PC-3 (cell line): ENCODE data around the gene CAPN8.

ENCODE experiments used
- CTCF ChIP-seq: fragments of 300-600 bp; sonication (generic); conservative IDR thresholded peaks from 2 replicates; pipeline ENCODE4 v1.5.1; 2017; ENCODE audit warnings: antibody characterized with exemption, low read depth, mild to moderate bottlenecking, low read length
- EZH2 ChIP-seq: fragments of 300-600 bp; sonication (generic); IDR thresholded peaks from one replicate; pipeline ENCODE4 v1.6.1; 2017; ENCODE audit warnings: antibody characterized with exemption, mild to moderate bottlenecking, low read length; ENCODE audit not compliant: unreplicated experiment

DNA sequence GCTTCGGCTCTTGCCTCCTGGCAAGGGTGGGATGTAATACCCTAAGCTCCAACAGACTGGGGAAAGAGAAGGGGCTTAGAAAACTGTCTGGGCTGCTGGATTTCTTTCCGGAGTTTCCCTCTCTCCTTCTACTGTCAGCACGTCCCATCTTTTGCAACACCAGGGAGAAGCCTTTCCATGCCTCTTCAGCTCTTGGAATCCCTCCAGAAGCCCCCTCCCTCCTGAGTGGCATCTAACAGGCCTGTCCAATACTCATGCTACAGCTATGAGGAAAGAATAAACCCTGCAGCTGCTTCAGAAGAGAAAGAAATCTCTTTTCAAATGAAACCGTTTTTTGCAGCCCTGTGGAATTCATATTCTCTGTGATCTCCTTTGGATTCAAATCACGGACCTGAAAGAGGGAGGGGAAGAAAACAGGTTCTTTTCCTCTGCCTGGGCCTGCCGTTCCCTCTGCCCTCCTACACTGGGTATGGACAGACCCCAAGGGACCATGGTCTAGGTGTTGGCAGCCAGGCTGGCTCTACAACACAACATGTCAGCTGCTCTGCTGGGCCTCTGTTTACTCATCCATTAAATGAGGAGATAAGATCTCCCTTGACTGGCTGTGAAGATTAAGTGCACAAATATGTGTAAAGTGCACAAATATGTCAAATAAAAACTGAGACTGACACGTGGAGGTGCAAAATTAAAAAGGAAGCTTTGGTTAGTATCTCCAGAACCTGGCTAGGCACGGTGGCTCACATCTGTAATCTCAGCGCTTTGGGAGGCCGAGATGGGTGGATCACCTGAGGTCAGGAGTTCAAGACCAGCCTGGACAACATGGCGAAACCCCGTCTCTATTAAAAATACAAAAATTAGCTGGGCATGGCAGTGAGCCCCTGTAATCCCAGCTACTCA is 40.8 kb upstream of the CAPN8 start:
- no peak for TF ChIP-seq CTCF
- no peak for TF ChIP-seq EZH2
